GM18519 (cell line): ENCODE results near the gene PPWD1.
A peak's percentile ranks its signal among the peaks of the same experiment; 100 is the strongest.
"Not testable (repeated sequence)": the region's sequence is repeated elsewhere in the genome, so short reads cannot be mapped to it uniquely, and the experiment has no call there.

ENCODE experiments used
- ATAC-seq: cut with Tn5 transposase; IDR thresholded peaks from one replicate; pipeline ENCODE4 v1.9.1; 2021; ENCODE audit warnings: mild to moderate bottlenecking, moderate library complexity; ENCODE audit not compliant: unreplicated experiment, low FRiP score

The PPWD1 gene

GRCh38 chr5:65621961-65622360 is 58.9 kb downstream of the PPWD1 start:
- ATAC-seq: not testable (repeated sequence)

GRCh38 chr5:65623482-65623881 is 60.4 kb downstream of the PPWD1 start:
- ATAC-seq: no peak

GRCh38 chr5:65624025-65624570 is 61.0 kb downstream of the PPWD1 start, which contains the start of gene TRIM23:
TRIM23 (minus strand) TSS chr5:65624333; CDS start chr5:65624274, 59 bp downstream.
- ATAC-seq: peak; percentile 89

GRCh38 chr5:65624571-65625555 is 61.8 kb downstream of the PPWD1 start, which contains the start of the genes SHLD3 and TRAPPC13:
SHLD3 (plus strand) TSS chr5:65625027; CDS start chr5:65629588, 4,561 bp downstream.
TRAPPC13 (plus strand) TSS chr5:65625027; CDS start chr5:65625061, 34 bp downstream.
- ATAC-seq: peak; percentile 53

GRCh38 chr5:65625743-65626142 is 62.6 kb downstream of the PPWD1 start:
- ATAC-seq: no peak

- no peak for ATAC-seq
Observed at GRCh38 chr5:65630981-65631380, 67.9 kb downstream of the PPWD1 start.
